NCI-H226 (cell line): Measurements from ENCODE around the gene MEF2A.
A peak's percentile ranks its signal among the peaks of the same experiment; 100 is the strongest.
"Not testable (repeated sequence)": the region's sequence is repeated elsewhere in the genome, so short reads cannot be mapped to it uniquely, and the experiment has no call there.

Experiments used
- DNase-seq: peaks from one replicate; pipeline ENCODE4 v3.0.0-alpha.2; 2015

MEF2A gene

GRCh38 chr15:99732751-99733267, 167.0 kb downstream of the MEF2A start:
- DNase-seq = no peak

DNA sequence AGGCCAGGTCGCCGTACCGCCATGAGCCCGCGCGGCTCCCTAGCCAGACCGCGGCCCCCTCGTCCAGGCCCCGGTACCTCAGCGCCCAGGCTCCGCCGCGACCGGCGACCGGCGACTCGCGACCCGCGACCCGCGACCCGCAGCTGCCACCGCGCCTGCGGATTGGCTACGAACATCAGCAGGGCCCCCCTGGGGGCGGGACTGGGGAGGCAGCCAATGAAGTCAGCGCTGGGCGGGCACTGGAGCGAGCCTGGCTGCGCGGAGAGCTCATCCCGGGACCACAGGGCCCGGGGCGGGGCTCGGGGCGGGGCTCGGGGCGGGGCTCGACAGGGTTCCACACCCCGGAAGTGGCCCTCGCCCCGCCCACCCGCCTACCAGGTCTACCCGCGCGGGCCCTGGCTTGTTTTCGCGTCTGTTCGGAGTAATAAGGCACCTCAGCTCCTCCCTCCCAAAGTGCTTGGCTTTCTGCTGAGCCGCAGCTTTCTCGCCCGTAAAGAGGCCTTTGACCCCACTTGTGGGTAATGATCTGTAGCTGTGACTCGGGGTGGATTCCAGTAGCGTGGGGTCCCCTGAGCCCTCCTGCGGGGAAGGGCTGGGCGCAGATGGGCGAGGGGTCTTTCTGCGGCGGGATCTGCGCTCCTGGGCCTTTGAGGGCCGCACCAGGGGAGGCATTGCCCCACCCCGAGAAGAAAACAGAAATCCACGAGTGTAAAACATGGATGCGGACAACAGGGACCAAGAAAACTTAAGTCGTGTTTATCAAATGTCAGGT, 167.7 kb downstream of the MEF2A start, which contains the start of gene LYSMD4:
Gene LYSMD4 (minus strand): TSS at position 170 of the 772 bp plus-strand sequence. CDS start 1,438 bp downstream, outside the sequence.
- DNase-seq = peak; percentile 96

DNA sequence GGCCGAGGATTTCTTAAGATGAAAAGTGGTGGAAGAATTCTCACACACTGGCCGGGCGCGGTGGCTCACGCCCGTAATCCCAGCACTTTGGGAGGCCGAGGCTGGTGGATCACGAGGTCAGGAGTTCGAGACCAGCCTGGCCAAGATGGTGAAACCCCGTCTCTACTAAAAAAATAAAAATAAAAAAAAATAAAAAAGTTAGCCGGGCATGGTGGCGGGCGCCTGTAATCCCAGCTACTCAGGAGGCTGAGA, 168.2 kb downstream of the MEF2A start:
- not testable (repeated sequence) for DNase-seq

DNA sequence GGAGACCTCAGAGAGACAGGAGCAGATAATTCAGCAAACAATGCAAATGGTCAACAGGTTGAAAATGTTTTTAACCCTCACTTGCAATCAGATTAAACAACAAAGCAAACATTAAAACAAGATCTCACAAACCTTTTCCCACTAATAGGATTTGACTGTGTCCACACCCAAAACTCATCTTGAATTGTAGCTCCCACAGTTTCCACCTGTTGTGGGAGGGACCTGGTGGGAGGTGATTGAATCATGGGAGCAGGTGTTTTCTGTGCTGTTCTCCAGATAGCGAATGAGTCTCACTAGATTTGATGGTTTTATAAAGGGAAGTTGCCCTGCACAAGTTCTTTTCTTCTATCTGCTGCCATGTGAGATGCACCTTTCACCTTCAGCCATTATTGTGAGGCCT, 168.8 kb downstream of the MEF2A start:
- DNase-seq = no peak

GRCh38 chr15:99735868-99736267, 170.1 kb downstream of the MEF2A start:
- DNase-seq = no peak

- DNase-seq = no peak
Observed at GRCh38 chr15:99736702-99737101, 170.9 kb downstream of the MEF2A start.

GRCh38 chr15:99738021-99738847, 172.4 kb downstream of the MEF2A start:
- DNase-seq = no peak

DNA sequence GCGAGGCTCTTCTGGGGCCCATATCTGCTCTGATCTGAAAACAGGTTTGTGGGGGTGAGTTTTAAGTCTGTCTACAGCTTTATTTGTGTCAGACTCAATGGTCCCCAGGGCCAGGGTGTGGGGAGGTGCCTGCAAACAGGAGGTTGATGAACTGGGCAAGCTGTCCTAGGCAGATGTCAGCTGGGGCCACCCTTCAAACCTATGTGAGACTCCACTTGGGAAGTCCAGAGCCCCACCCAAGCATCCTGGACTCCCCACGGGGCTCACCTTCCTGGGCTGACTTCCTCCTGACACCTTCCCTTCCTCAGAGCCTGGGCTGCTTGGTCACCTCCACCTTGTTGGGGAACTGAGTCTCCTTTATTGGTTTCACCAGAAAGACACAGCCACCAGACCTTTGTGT, 176.1 kb downstream of the MEF2A start:
- DNase-seq = no peak

- no peak for DNase-seq
Observed at GRCh38 chr15:99744142-99744541, 178.4 kb downstream of the MEF2A start.

GRCh38 chr15:99745370-99746086, 179.7 kb downstream of the MEF2A start:
- no peak for DNase-seq

DNA sequence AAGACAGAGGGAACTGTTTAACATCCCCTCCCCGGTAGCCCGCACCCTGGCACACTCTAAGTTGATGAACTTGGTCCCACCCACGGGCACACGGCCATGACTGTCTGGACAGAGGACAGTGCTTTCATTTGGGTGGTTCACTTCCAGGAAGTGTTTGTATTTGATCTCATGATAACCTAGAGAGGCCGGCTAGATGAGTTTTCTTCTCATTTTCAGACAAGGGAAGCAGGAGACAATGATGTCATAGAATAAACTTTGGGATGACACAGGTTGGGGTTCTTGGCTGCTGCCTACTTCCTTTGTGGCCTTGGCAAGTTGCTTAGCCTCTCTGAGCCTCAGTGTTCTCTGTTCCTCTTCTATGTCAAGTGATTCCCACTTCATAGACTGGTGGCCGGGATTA, 183.6 kb downstream of the MEF2A start:
- no peak for DNase-seq

GRCh38 chr15:99750326-99750725, 184.5 kb downstream of the MEF2A start:
- DNase-seq = not testable (repeated sequence)

- DNase-seq = no peak
Observed at GRCh38 chr15:99752556-99752955, 186.8 kb downstream of the MEF2A start.

GRCh38 chr15:99753066-99753465, 187.3 kb downstream of the MEF2A start:
- DNase-seq = no peak

- DNase-seq = peak; percentile 39
Observed at GRCh38 chr15:99755692-99756409, 190.1 kb downstream of the MEF2A start.

- no peak for DNase-seq
Observed at GRCh38 chr15:99762288-99762687, 196.5 kb downstream of the MEF2A start.

DNA sequence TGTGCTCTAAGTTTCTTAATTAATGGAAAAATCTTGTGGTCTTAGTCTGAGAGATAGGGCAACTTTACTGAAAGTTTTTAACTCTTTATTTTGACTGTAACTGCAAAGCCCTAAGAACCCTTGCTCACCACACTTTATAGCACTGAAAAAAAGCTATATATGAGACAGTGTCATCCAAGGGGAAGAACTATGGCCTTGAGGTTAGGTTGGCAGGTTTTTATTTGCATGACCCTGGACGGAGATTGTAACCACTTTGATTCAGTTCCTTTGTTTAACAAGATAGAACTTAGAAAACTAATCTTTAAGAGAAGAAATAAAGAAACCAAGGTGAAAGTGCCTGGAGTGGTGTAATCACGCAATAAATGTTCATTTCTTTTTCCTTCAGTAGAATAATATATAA, 198.0 kb downstream of the MEF2A start:
- DNase-seq = no peak

DNA sequence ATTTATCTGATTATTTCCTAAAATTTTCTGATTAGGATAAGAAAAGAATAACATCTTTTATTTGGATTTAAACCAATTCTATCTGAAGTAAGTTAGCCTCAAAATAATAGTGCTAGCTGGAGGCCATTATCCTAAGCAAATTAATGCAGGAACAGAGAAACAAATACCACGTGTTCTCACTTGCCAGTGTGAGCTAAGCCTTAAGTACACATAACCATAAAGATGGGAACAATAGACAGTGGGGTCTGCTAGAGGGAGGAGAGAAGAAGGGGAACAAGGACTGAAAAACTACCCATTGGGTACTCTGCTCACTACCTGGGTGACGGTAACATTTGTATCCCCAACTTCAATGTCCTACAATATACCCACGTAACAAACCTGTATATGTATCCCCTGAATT, 198.7 kb downstream of the MEF2A start:
- DNase-seq = no peak
